ENCODE data around the gene ID2.

ID2 gene

GRCh38 chr2:8661235-8661634, 20.6 kb upstream of the ID2 start:
- H3K27me3 ChIP-seq (ENCODE audit: control insufficient read depth, insufficient read depth, low read length) = no peaks in the 10 kb centered on the region
- no peak overlapping the region for H3K4me3 ChIP-seq (ENCODE audit: low read length)
- no peaks in the 10 kb centered on the region for H3K9me3 ChIP-seq (ENCODE audit: control insufficient read depth, low read depth, low read length)
- no peak overlapping the region for H3K27ac ChIP-seq (ENCODE audit: low read length)
- H3K4me1 ChIP-seq (ENCODE audit: control insufficient read depth, low read depth, low read length) = no peaks in the 10 kb centered on the region
- H3K9ac ChIP-seq (ENCODE audit: low read length) = no peak overlapping the region
- H3K36me3 ChIP-seq (ENCODE audit: control insufficient read depth, low read depth, low read length) = no peaks in the 10 kb centered on the region

- H3K9ac ChIP-seq (ENCODE audit: low read length) = no peak overlapping the region
- no peaks in the 10 kb centered on the region for H3K4me1 ChIP-seq (ENCODE audit: control insufficient read depth, low read depth, low read length)
- H3K27ac ChIP-seq (ENCODE audit: low read length) = no peak overlapping the region
- H3K27me3 ChIP-seq (ENCODE audit: control insufficient read depth, insufficient read depth, low read length) = no peaks in the 10 kb centered on the region
- H3K4me3 ChIP-seq (ENCODE audit: low read length) = no peak overlapping the region
- H3K9me3 ChIP-seq (ENCODE audit: control insufficient read depth, low read depth, low read length) = no peaks in the 10 kb centered on the region
- H3K36me3 ChIP-seq (ENCODE audit: control insufficient read depth, low read depth, low read length) = no peaks in the 10 kb centered on the region
Measured at GRCh38 chr2:8661736-8662135, 20.1 kb upstream of the ID2 start.

GRCh38 chr2:8662239-8662879, 19.5 kb upstream of the ID2 start:
- Histone ChIP-seq H3K36me3 (ENCODE audit: control insufficient read depth, low read depth, low read length) (no peaks in the 10 kb centered on the region), H3K9me3 (ENCODE audit: control insufficient read depth, low read depth, low read length) (no peaks in the 10 kb centered on the region), H3K9ac (ENCODE audit: low read length) (no peak overlapping the region), H3K4me3 (ENCODE audit: low read length) (no peak overlapping the region), H3K27ac (ENCODE audit: low read length) (no peak overlapping the region), H3K27me3 (ENCODE audit: control insufficient read depth, insufficient read depth, low read length) (no peaks in the 10 kb centered on the region), H3K4me1 (ENCODE audit: control insufficient read depth, low read depth, low read length) (no peaks in the 10 kb centered on the region)

GRCh38 chr2:8663997-8664396, 17.9 kb upstream of the ID2 start:
- Histone ChIP-seq H3K4me1 (ENCODE audit: control insufficient read depth, low read depth, low read length) (no peaks in the 10 kb centered on the region), H3K9ac (ENCODE audit: low read length) (no peak overlapping the region), H3K9me3 (ENCODE audit: control insufficient read depth, low read depth, low read length) (no peaks in the 10 kb centered on the region), H3K4me3 (ENCODE audit: low read length) (no peak overlapping the region), H3K27me3 (ENCODE audit: control insufficient read depth, insufficient read depth, low read length) (no peaks in the 10 kb centered on the region), H3K27ac (ENCODE audit: low read length) (no peak overlapping the region), H3K36me3 (ENCODE audit: control insufficient read depth, low read depth, low read length) (no peaks in the 10 kb centered on the region)

- no peaks in the 10 kb centered on the region for H3K27me3 ChIP-seq (ENCODE audit: control insufficient read depth, insufficient read depth, low read length)
- H3K9me3 ChIP-seq (ENCODE audit: control insufficient read depth, low read depth, low read length) = no peaks in the 10 kb centered on the region
Measured at GRCh38 chr2:8666581-8666980, 15.3 kb upstream of the ID2 start.

GRCh38 chr2:8667896-8668512, 13.9 kb upstream of the ID2 start:
- H3K4me3 ChIP-seq (ENCODE audit: low read length) = no peak overlapping the region
- no peaks in the 10 kb centered on the region for H3K9me3 ChIP-seq (ENCODE audit: control insufficient read depth, low read depth, low read length)
- H3K27me3 ChIP-seq (ENCODE audit: control insufficient read depth, insufficient read depth, low read length) = no peaks in the 10 kb centered on the region
- no peaks in the 10 kb centered on the region for H3K36me3 ChIP-seq (ENCODE audit: control insufficient read depth, low read depth, low read length)
- H3K4me1 ChIP-seq (ENCODE audit: control insufficient read depth, low read depth, low read length) = no peaks in the 10 kb centered on the region
- no peak overlapping the region for H3K9ac ChIP-seq (ENCODE audit: low read length)
- no peak overlapping the region for H3K27ac ChIP-seq (ENCODE audit: low read length)

More at GRCh38 chr2:8666581-8666980, 15.3 kb upstream of the ID2 start:
- no peak overlapping the region for H3K9ac ChIP-seq (ENCODE audit: low read length)
- H3K36me3 ChIP-seq (ENCODE audit: control insufficient read depth, low read depth, low read length) = no peaks in the 10 kb centered on the region
- no peaks in the 10 kb centered on the region for H3K4me1 ChIP-seq (ENCODE audit: control insufficient read depth, low read depth, low read length)
- no peak overlapping the region for H3K27ac ChIP-seq (ENCODE audit: low read length)
- no peak overlapping the region for H3K4me3 ChIP-seq (ENCODE audit: low read length)

- no peaks in the 10 kb centered on the region for H3K36me3 ChIP-seq (ENCODE audit: control insufficient read depth, low read depth, low read length)
- no peaks in the 10 kb centered on the region for H3K9me3 ChIP-seq (ENCODE audit: control insufficient read depth, low read depth, low read length)
- peaks cover 2% of the 10 kb centered on the region for H3K27me3 ChIP-seq (ENCODE audit: control insufficient read depth, insufficient read depth, low read length)
- no peak overlapping the region for H3K9ac ChIP-seq (ENCODE audit: low read length)
- no peak overlapping the region for H3K4me3 ChIP-seq (ENCODE audit: low read length)
- no peak overlapping the region for H3K27ac ChIP-seq (ENCODE audit: low read length)
- no peaks in the 10 kb centered on the region for H3K4me1 ChIP-seq (ENCODE audit: control insufficient read depth, low read depth, low read length)
Measured at GRCh38 chr2:8669157-8669817, 12.6 kb upstream of the ID2 start.

- H3K27ac ChIP-seq (ENCODE audit: low read length) = no peak overlapping the region
- peaks cover 14% of the 10 kb centered on the region for H3K27me3 ChIP-seq (ENCODE audit: control insufficient read depth, insufficient read depth, low read length)
- no peaks in the 10 kb centered on the region for H3K36me3 ChIP-seq (ENCODE audit: control insufficient read depth, low read depth, low read length)
- H3K9ac ChIP-seq (ENCODE audit: low read length) = no peak overlapping the region
- H3K4me3 ChIP-seq (ENCODE audit: low read length) = no peak overlapping the region
- H3K4me1 ChIP-seq (ENCODE audit: control insufficient read depth, low read depth, low read length) = no peaks in the 10 kb centered on the region
- H3K9me3 ChIP-seq (ENCODE audit: control insufficient read depth, low read depth, low read length) = no peaks in the 10 kb centered on the region
Measured at GRCh38 chr2:8670580-8670979, 11.3 kb upstream of the ID2 start.

- Histone ChIP-seq H3K27me3 (ENCODE audit: control insufficient read depth, insufficient read depth, low read length) (peaks cover 20% of the 10 kb centered on the region), H3K9ac (ENCODE audit: low read length) (no peak overlapping the region), H3K4me1 (ENCODE audit: control insufficient read depth, low read depth, low read length) (no peaks in the 10 kb centered on the region), H3K36me3 (ENCODE audit: control insufficient read depth, low read depth, low read length) (no peaks in the 10 kb centered on the region), H3K4me3 (ENCODE audit: low read length) (no peak overlapping the region), H3K9me3 (ENCODE audit: control insufficient read depth, low read depth, low read length) (no peaks in the 10 kb centered on the region), H3K27ac (ENCODE audit: low read length) (no peak overlapping the region)
Measured at GRCh38 chr2:8671176-8671575, 10.7 kb upstream of the ID2 start.

GRCh38 chr2:8671802-8672201, 10.1 kb upstream of the ID2 start:
- no peak overlapping the region for H3K9ac ChIP-seq (ENCODE audit: low read length)

GRCh38 chr2:8672940-8673339, 8.9 kb upstream of the ID2 start:
- Histone ChIP-seq H3K27me3 (ENCODE audit: control insufficient read depth, insufficient read depth, low read length) (peaks cover 37% of the 10 kb centered on the region), H3K9ac (ENCODE audit: low read length) (no peak overlapping the region), H3K27ac (ENCODE audit: low read length) (no peak overlapping the region), H3K9me3 (ENCODE audit: control insufficient read depth, low read depth, low read length) (no peaks in the 10 kb centered on the region), H3K36me3 (ENCODE audit: control insufficient read depth, low read depth, low read length) (no peaks in the 10 kb centered on the region), H3K4me3 (ENCODE audit: low read length) (no peak overlapping the region), H3K4me1 (ENCODE audit: control insufficient read depth, low read depth, low read length) (peaks cover 12% of the 10 kb centered on the region)

More at GRCh38 chr2:8671802-8672201, 10.1 kb upstream of the ID2 start:
- H3K4me3 ChIP-seq (ENCODE audit: low read length) = no peak overlapping the region
- no peaks in the 10 kb centered on the region for H3K36me3 ChIP-seq (ENCODE audit: control insufficient read depth, low read depth, low read length)
- H3K4me1 ChIP-seq (ENCODE audit: control insufficient read depth, low read depth, low read length) = peaks cover 2% of the 10 kb centered on the region
- H3K27me3 ChIP-seq (ENCODE audit: control insufficient read depth, insufficient read depth, low read length) = peaks cover 27% of the 10 kb centered on the region
- H3K27ac ChIP-seq (ENCODE audit: low read length) = no peak overlapping the region
- no peaks in the 10 kb centered on the region for H3K9me3 ChIP-seq (ENCODE audit: control insufficient read depth, low read depth, low read length)

- Histone ChIP-seq H3K27me3 (ENCODE audit: control insufficient read depth, insufficient read depth, low read length) (peaks cover 37% of the 10 kb centered on the region), H3K4me1 (ENCODE audit: control insufficient read depth, low read depth, low read length) (peaks cover 12% of the 10 kb centered on the region), H3K9me3 (ENCODE audit: control insufficient read depth, low read depth, low read length) (no peaks in the 10 kb centered on the region), H3K4me3 (ENCODE audit: low read length) (no peak overlapping the region), H3K36me3 (ENCODE audit: control insufficient read depth, low read depth, low read length) (no peaks in the 10 kb centered on the region), H3K9ac (ENCODE audit: low read length) (no peak overlapping the region), H3K27ac (ENCODE audit: low read length) (no peak overlapping the region)
Measured at GRCh38 chr2:8673381-8673780, 8.5 kb upstream of the ID2 start.
